ENCODE data around the gene RPL28.

Gene RPL28

GRCh38 chr19:55353356-55353802 is 32.4 kb upstream of the RPL28 start:
- no peak for DNase-seq (ENCODE audit: low read depth in 2 of 2)

- peak in 1 of 2 donors; percentile 31 for DNase-seq (ENCODE audit: low read depth in 2 of 2)
These were observed 31.7 kb upstream of the RPL28 start for GRCh38 chr19:55353803-55354697.

- DNase-seq (ENCODE audit: low read depth in 2 of 2) = no peak
These were observed 31.0 kb upstream of the RPL28 start, which contains the start of gene COX6B2 for GRCh38 chr19:55354698-55355212. TSS of gene COX6B2 (minus strand) at chr19:55354719. CDS start at chr19:55354521, 198 bp downstream.

GRCh38 chr19:55355213-55355821 is 30.4 kb upstream of the RPL28 start:
- no peak for DNase-seq (ENCODE audit: low read depth in 2 of 2)

GRCh38 chr19:55358493-55358892 is 27.2 kb upstream of the RPL28 start:
- no peak for DNase-seq (ENCODE audit: low read depth in 2 of 2)

GRCh38 chr19:55358943-55359908 is 26.5 kb upstream of the RPL28 start:
- no peak for DNase-seq (ENCODE audit: low read depth in 2 of 2)

GRCh38 chr19:55360902-55361301 is 24.8 kb upstream of the RPL28 start:
- DNase-seq (ENCODE audit: low read depth in 2 of 2) = no peak

- no peak for DNase-seq (ENCODE audit: low read depth in 2 of 2)
These were observed 23.4 kb upstream of the RPL28 start for GRCh38 chr19:55362174-55362989.

GRCh38 chr19:55362990-55363716 is 22.6 kb upstream of the RPL28 start, which contains the start of gene GARIN5B:
TSS of gene GARIN5B (minus strand) at chr19:55363260. CDS start at chr19:55363066, 194 bp downstream.
- no peak for DNase-seq (ENCODE audit: low read depth in 2 of 2)

GRCh38 chr19:55365245-55365644 is 20.5 kb upstream of the RPL28 start:
- no peak for DNase-seq (ENCODE audit: low read depth in 2 of 2)

- DNase-seq (ENCODE audit: low read depth in 2 of 2) = no peak
These were observed 19.8 kb upstream of the RPL28 start for GRCh38 chr19:55365964-55366363.

- no peak for DNase-seq (ENCODE audit: low read depth in 2 of 2)
These were observed 18.9 kb upstream of the RPL28 start for GRCh38 chr19:55366790-55367189.

- DNase-seq (ENCODE audit: low read depth in 2 of 2) = no peak
These were observed 17.6 kb upstream of the RPL28 start for GRCh38 chr19:55368106-55368505.

- DNase-seq (ENCODE audit: low read depth in 2 of 2) = no peak
These were observed 16.8 kb upstream of the RPL28 start for GRCh38 chr19:55368701-55369563.

GRCh38 chr19:55369653-55370304 is 16.0 kb upstream of the RPL28 start:
- no peak for DNase-seq (ENCODE audit: low read depth in 2 of 2)

GRCh38 chr19:55370305-55370988 is 15.3 kb upstream of the RPL28 start, which contains the start of gene IL11:
TSS of gene IL11 (minus strand) at chr19:55370463. CDS start at chr19:55370310, 153 bp downstream.
- DNase-seq (ENCODE audit: low read depth in 2 of 2) = no peak

- DNase-seq (ENCODE audit: low read depth in 2 of 2) = no peak
These were observed 13.2 kb upstream of the RPL28 start for GRCh38 chr19:55372316-55373081.
